Mesendoderm (in vitro differentiated cells): ENCODE results near the gene NELFCD.
"Not testable (repeated sequence)": the region's sequence is repeated elsewhere in the genome, so short reads cannot be mapped to it uniquely, and the experiment has no call there.

ENCODE experiments used
- DNase-seq: peaks from one replicate; pipeline ENCODE4 v3.0.0; 2013
- H2AK5ac ChIP-seq: 2 replicates; pipeline ENCODE4 v1.6.1; 2013; ENCODE audit warnings: low read length, inconsistent platforms
- H2BK120ac ChIP-seq: 2 replicates; pipeline ENCODE4 v1.6.1; 2013; ENCODE audit warnings: low read depth, mild to moderate bottlenecking, low read length, moderate library complexity, mixed read lengths
- H2BK15ac ChIP-seq: replicated peaks from 2 replicates; pipeline ENCODE4 v1.6.1; 2013; ENCODE audit warnings: low read depth, mild to moderate bottlenecking, moderate library complexity
- H2BK5ac ChIP-seq: 2 replicates; pipeline ENCODE4 v1.6.1; 2013; ENCODE audit warnings: low read length, inconsistent platforms
- H3K18ac ChIP-seq: 2 replicates; pipeline ENCODE4 v1.6.1; 2013; ENCODE audit warnings: mild to moderate bottlenecking, low read length, mixed read lengths
- H3K23ac ChIP-seq: one replicate; pipeline ENCODE4 v1.6.1; 2013; ENCODE audit warnings: low read length
- H3K27ac ChIP-seq: 2 replicates; pipeline ENCODE4 v1.5.1; 2013; ENCODE audit warnings: low read depth, mild to moderate bottlenecking, inconsistent platforms, low read length, moderate library complexity
- H3K27me3 ChIP-seq: 2 replicates; pipeline ENCODE4 v1.6.1; 2013; ENCODE audit warnings: low read length, control low read depth, mild to moderate bottlenecking, inconsistent platforms; ENCODE audit not compliant: insufficient read depth, poor library complexity
- H3K36me3 ChIP-seq: 2 replicates; pipeline ENCODE4 v1.6.1; 2013; ENCODE audit warnings: low read length, inconsistent platforms; ENCODE audit not compliant: control insufficient read depth, insufficient read depth
- H3K4ac ChIP-seq: one replicate; pipeline ENCODE4 v1.6.1; 2013; ENCODE audit warnings: low read depth, mild to moderate bottlenecking, low read length, moderate library complexity
- H3K4me1 ChIP-seq: 2 replicates; pipeline ENCODE4 v1.6.1; 2013; ENCODE audit warnings: low read depth, low read length, inconsistent platforms; ENCODE audit not compliant: control insufficient read depth
- H3K4me2 ChIP-seq: 2 replicates; pipeline ENCODE4 v1.6.1; 2013; ENCODE audit warnings: low read length
- H3K4me3 ChIP-seq: 2 replicates; pipeline ENCODE4 v1.5.1; 2013; ENCODE audit warnings: mild to moderate bottlenecking, low read length
- H3K56ac ChIP-seq: one replicate; pipeline ENCODE4 v1.6.1; 2013; ENCODE audit warnings: low read length
- H3K79me1 ChIP-seq: 2 replicates; pipeline ENCODE4 v1.6.1; 2013; ENCODE audit warnings: low read length, inconsistent platforms
- H3K79me2 ChIP-seq: 2 replicates; pipeline ENCODE4 v1.6.1; 2013; ENCODE audit warnings: mild to moderate bottlenecking, low read length; ENCODE audit not compliant: control insufficient read depth, insufficient read depth
- H3K9ac ChIP-seq: 2 replicates; pipeline ENCODE4 v1.6.1; 2013; ENCODE audit warnings: low read length, inconsistent platforms
- H4K5ac ChIP-seq: one replicate; pipeline ENCODE4 v1.6.1; 2013; ENCODE audit warnings: low read length
- H4K8ac ChIP-seq: one replicate; pipeline ENCODE4 v1.6.1; 2013; ENCODE audit warnings: low read depth, mild to moderate bottlenecking, control low read depth, low read length, moderate library complexity
- WGBS: extraction: QIAGEN DNeasy Blood & Tissue Kit; methylation state at CpG from one replicate; pipeline ENCODE4 v1.1.7; 2013; ENCODE audit warnings: low lambda C conversion rate, missing lambda C conversion rate; ENCODE audit not compliant: insufficient coverage; ENCODE audit errors: extremely low coverage; 5-methylcytosine and 5-hydroxymethylcytosine counted together

Gene NELFCD

DNA sequence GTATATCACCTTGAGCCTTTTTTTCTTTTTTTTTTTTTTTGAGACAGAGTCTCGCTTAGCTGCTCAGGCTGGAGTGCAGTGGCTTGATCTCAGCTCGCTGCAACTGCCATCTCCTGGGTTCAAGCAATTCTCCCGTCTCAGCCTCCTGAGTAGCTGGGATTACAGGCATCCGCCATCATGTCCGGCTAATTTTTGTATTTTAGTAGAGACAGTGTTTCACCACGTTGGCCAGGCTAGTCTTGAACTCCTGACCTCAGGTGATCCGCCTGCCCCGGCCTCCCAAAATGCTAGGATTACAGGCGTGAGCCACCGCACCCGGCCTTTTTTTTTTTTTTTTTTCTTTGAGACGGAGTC lies 2.0 kb downstream of the NELFCD start:
- Histone ChIP-seq H3K79me1 (peaks cover 26% of the 10 kb centered on the region), H3K4me1 (peaks cover 13% of the 10 kb centered on the region), H3K79me2 (peaks cover 33% of the 10 kb centered on the region)
- H3K4me2 ChIP-seq, H3K18ac ChIP-seq, H4K8ac ChIP-seq, H2BK5ac ChIP-seq, H3K4ac ChIP-seq, H3K4me3 ChIP-seq, H3K9ac ChIP-seq, H2AK5ac ChIP-seq, H3K27me3 ChIP-seq, H3K36me3 ChIP-seq, H3K56ac ChIP-seq, H3K27ac ChIP-seq, H4K5ac ChIP-seq, H3K23ac ChIP-seq, H2BK120ac ChIP-seq, DNase-seq, H2BK15ac ChIP-seq: not testable (repeated sequence)
- no CpG with 5 or more reads among the region's 12 CpGs for WGBS

DNA sequence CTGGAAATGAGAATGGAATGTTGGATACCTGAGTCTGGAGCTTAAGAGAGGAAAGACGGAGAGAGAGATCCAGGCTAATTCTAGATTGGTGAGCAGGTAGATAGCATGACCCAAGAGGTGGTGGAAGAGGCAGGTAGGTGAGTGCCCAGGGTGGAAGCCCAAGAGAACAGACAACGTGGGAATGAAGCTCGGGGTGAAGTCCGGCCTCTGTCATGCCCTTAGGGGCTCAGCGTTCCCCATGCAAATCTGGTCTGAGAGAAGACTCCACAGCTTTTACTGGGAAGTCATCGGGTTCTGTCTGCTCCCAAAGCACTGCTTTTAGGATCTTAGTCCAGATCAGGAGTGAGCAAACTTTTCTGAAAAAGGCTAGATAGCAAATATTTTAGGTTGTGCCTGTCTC lies 3.6 kb downstream of the NELFCD start:
- no peak overlapping the region for H2BK120ac ChIP-seq
- no peak for DNase-seq
- H3K79me1 ChIP-seq = peaks cover 26% of the 10 kb centered on the region
- WGBS = no CpG with 5 or more reads among the region's 6 CpGs
- H3K27me3 ChIP-seq = no peaks in the 10 kb centered on the region
- H3K79me2 ChIP-seq = peaks cover 33% of the 10 kb centered on the region
- H3K4me1 ChIP-seq = peaks cover 8% of the 10 kb centered on the region
- no peak overlapping the region for H3K4me3 ChIP-seq
- no peak overlapping the region for H3K9ac ChIP-seq
- H3K4ac ChIP-seq = no peak overlapping the region
- no peak overlapping the region for H2AK5ac ChIP-seq
- H4K5ac ChIP-seq = no peak overlapping the region
- H2BK15ac ChIP-seq = no peak overlapping the region
- H4K8ac ChIP-seq = no peak overlapping the region
- H3K36me3 ChIP-seq = peaks cover 8% of the 10 kb centered on the region
- no peak overlapping the region for H2BK5ac ChIP-seq
- H3K18ac ChIP-seq = no peak overlapping the region
- H3K4me2 ChIP-seq = no peak overlapping the region
- no peak overlapping the region for H3K23ac ChIP-seq
- H3K27ac ChIP-seq = no peak overlapping the region
- H3K56ac ChIP-seq = no peak overlapping the region

DNA sequence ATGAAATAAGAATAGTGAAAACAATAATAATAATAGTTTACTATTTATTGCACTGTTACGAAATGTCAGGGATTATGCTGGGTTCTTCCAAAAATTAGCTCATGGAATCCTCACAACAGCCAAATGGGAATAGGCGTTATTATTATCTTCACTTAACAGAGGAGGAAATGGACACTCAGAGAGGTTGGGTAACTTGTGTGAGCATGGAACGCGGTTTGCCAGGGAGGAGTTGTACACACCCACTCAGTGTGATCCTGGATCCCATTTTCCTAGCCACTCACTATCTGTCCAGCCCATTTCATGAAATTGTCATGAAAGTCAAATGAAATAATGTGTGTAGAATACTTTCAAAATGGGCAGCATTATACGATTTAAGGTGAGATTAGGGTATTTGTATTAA lies 4.6 kb downstream of the NELFCD start:
- no peak overlapping the region for H3K56ac ChIP-seq
- DNase-seq = no peak
- WGBS = 100% methylated on average over 1 of the region's 5 CpGs

DNA sequence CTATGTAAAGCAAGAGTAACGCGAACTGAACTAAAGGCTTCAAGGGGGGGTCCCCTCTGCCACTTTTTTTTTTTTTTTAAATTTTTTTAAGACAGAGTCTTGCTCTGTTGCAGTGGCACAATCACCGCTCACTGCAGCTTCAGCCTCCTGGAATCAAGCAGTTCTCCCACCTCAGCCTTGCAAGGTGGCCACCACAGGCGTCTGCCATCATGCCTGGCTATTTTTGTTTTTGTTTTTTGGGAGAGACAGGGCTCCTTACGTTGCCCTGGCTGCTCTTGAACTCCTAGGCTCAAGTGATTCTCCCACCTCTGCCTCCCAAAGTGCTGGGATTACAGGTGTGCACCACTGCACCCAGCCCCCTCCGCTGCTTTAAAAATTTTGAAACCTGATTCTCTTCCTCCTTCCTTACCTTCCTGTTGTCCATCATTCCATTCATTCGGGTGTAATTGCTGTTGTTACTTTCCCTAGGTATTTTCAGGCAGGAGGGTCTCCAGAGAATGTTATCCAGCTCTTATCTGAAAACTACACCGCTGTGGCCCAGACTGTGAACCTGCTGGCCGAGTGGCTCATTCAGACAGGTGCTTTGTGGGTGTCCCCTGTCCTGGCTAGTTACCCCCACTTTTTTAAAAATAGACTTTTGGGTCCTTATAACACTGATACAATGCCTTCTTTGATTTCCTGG lies 5.4 kb downstream of the NELFCD start:
- Histone ChIP-seq H3K56ac (no peak overlapping the region), H2AK5ac (no peak overlapping the region), H3K27ac (no peak overlapping the region), H2BK120ac (no peak overlapping the region), H3K79me2 (peaks cover 33% of the 10 kb centered on the region), H3K79me1 (peaks cover 26% of the 10 kb centered on the region), H3K4me1 (peaks cover 8% of the 10 kb centered on the region), H3K4me2 (no peak overlapping the region), H3K18ac (no peak overlapping the region), H3K9ac (no peak overlapping the region), H3K23ac (no peak overlapping the region), H3K4ac (no peak overlapping the region), H3K4me3 (no peak overlapping the region), H3K27me3 (no peaks in the 10 kb centered on the region), H4K5ac (no peak overlapping the region), H2BK5ac (no peak overlapping the region), H4K8ac (no peak overlapping the region), H2BK15ac (no peak overlapping the region), H3K36me3 (peaks cover 16% of the 10 kb centered on the region)
- no peak for DNase-seq
- WGBS = no CpG with 5 or more reads among the region's 9 CpGs

More for the DNA sequence above, 4.6 kb downstream of the NELFCD start:
- Histone ChIP-seq H3K79me2 (peaks cover 33% of the 10 kb centered on the region), H2BK5ac (no peak overlapping the region), H3K4me1 (peaks cover 8% of the 10 kb centered on the region), H3K27me3 (no peaks in the 10 kb centered on the region), H3K36me3 (peaks cover 10% of the 10 kb centered on the region), H2BK120ac (no peak overlapping the region), H4K5ac (no peak overlapping the region), H3K79me1 (peaks cover 26% of the 10 kb centered on the region), H3K27ac (no peak overlapping the region), H3K4me3 (no peak overlapping the region), H4K8ac (no peak overlapping the region), H3K4ac (no peak overlapping the region), H2AK5ac (no peak overlapping the region), H3K9ac (no peak overlapping the region), H3K23ac (no peak overlapping the region), H3K4me2 (no peak overlapping the region), H3K18ac (no peak overlapping the region), H2BK15ac (no peak overlapping the region)

DNA sequence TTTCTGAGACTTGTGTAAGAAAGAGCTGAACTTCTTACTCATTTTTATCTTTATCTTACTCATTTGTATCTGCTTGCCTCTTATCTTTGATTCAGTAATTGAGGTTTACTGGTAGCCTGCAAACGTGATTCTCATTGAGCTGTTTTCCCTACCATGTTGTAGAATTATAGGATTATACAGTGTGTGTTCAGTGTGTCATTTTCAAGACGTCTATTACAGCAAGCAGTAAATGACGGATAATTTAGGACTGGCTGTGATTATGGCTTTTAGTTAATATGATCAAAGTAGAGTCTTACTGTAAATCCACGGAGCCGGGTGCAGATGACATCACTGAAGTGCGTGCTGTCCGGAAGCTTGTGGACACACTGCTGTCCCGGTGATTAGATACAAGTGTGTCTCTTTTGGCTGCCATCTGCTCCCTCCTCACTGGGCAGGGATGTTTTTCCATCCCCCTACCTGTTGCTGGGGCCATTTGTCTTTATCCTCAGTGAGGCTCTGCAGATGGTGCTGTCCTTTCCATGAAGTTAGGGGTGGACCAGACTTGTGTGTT lies 6.0 kb downstream of the NELFCD start:
- Histone ChIP-seq H3K36me3 (peaks cover 20% of the 10 kb centered on the region), H3K27me3 (no peaks in the 10 kb centered on the region), H3K4me3 (no peak overlapping the region), H2AK5ac (no peak overlapping the region), H3K18ac (no peak overlapping the region), H4K5ac (no peak overlapping the region), H3K23ac (no peak overlapping the region), H2BK120ac (no peak overlapping the region), H2BK15ac (no peak overlapping the region), H3K4ac (no peak overlapping the region), H2BK5ac (no peak overlapping the region), H4K8ac (no peak overlapping the region), H3K27ac (no peak overlapping the region), H3K4me2 (no peak overlapping the region), H3K79me2 (peaks cover 30% of the 10 kb centered on the region), H3K9ac (no peak overlapping the region), H3K56ac (no peak overlapping the region), H3K79me1 (peaks cover 26% of the 10 kb centered on the region), H3K4me1 (peaks cover 8% of the 10 kb centered on the region)
- DNase-seq = no peak
- no CpG with 5 or more reads among the region's 8 CpGs for WGBS
